Astrocyte (in vitro differentiated cells and primary cell): ENCODE measurements around the gene PLEKHA5. TPM values are rescaled to one million over a fixed set of nuclear protein-coding genes. Genes with fewer than 3 reads are reported as not detected.

Experiments used
- DNase-seq: peaks from one replicate; pipeline ENCODE4 v3.0.0-alpha.2; 2010; ENCODE audit warnings: low read depth
- FAIRE-seq: peaks from 2 replicates; lab custom pipeline; 2011; peaks lifted over from hg19 to GRCh38; lab: Jason Lieb, UNC
- H2AFZ ChIP-seq: 2 replicates; pipeline ENCODE4 v1.6.0; 2012; ENCODE audit warnings: low read depth, low read length, inconsistent platforms
- H3K27ac ChIP-seq: 2 replicates; pipeline ENCODE4 v1.5.1; 2011; ENCODE audit warnings: low read depth, low read length, inconsistent platforms
- H3K27me3 ChIP-seq: 2 replicates; pipeline ENCODE4 v1.6.0; 2011; ENCODE audit warnings: low read length, inconsistent platforms; ENCODE audit not compliant: insufficient read depth
- H3K36me3 ChIP-seq: 2 replicates; pipeline ENCODE4 v1.5.1; 2011; ENCODE audit warnings: low read length, inconsistent platforms; ENCODE audit not compliant: insufficient read depth
- H3K4me1 ChIP-seq: 2 replicates; pipeline ENCODE4 v1.5.1; 2011; ENCODE audit warnings: low read length, inconsistent platforms; ENCODE audit not compliant: insufficient read depth
- H3K4me2 ChIP-seq: 2 replicates; pipeline ENCODE4 v1.6.0; 2012; ENCODE audit warnings: low read length, inconsistent platforms
- H3K4me3 ChIP-seq: 2 replicates; pipeline ENCODE4 v1.5.1; 2011; ENCODE audit warnings: low read depth, mild to moderate bottlenecking, low read length, inconsistent platforms; ENCODE audit not compliant: insufficient read depth
- H3K79me2 ChIP-seq: 2 replicates; pipeline ENCODE4 v1.6.0; 2012; ENCODE audit warnings: mild to moderate bottlenecking, low read length, inconsistent platforms; ENCODE audit not compliant: insufficient read depth
- H3K9ac ChIP-seq: 2 replicates; pipeline ENCODE4 v1.6.0; 2012; ENCODE audit warnings: mild to moderate bottlenecking, low read length, inconsistent platforms
- H3K9me3 ChIP-seq: 2 replicates; pipeline ENCODE4 v1.5.1; 2012; ENCODE audit warnings: low read depth, mild to moderate bottlenecking, low read length, inconsistent platforms; ENCODE audit not compliant: insufficient read depth
- H4K20me1 ChIP-seq: 2 replicates; pipeline ENCODE4 v1.6.0; 2012; ENCODE audit warnings: low read length, inconsistent platforms; ENCODE audit not compliant: insufficient read depth
- H3K27ac Mint-ChIP-seq: one replicate; pipeline ENCODE4 v1.8.0; 2021; ENCODE audit warnings: mild to moderate bottlenecking, mixed read lengths; ENCODE audit not compliant: unreplicated experiment
- H3K27me3 Mint-ChIP-seq: one replicate; pipeline ENCODE4 v1.8.0; 2021; ENCODE audit warnings: low read depth, mixed read lengths; ENCODE audit not compliant: unreplicated experiment
- H3K36me3 Mint-ChIP-seq: one replicate; pipeline ENCODE4 v1.8.0; 2021; ENCODE audit warnings: low read depth, mixed read lengths; ENCODE audit not compliant: unreplicated experiment
- H3K4me1 Mint-ChIP-seq: one replicate; pipeline ENCODE4 v1.8.0; 2021; ENCODE audit warnings: low read depth, mixed read lengths; ENCODE audit not compliant: unreplicated experiment
- H3K4me3 Mint-ChIP-seq: one replicate; pipeline ENCODE4 v1.8.0; 2021; ENCODE audit warnings: mild to moderate bottlenecking, moderate library complexity, mixed read lengths; ENCODE audit not compliant: unreplicated experiment
- H3K9me3 Mint-ChIP-seq: one replicate; pipeline ENCODE4 v1.8.0; 2021; ENCODE audit warnings: mild to moderate bottlenecking, mixed read lengths; ENCODE audit not compliant: unreplicated experiment
- CTCF ChIP-seq: IDR thresholded peaks from 2 replicates; pipeline ENCODE4 v1.5.1; 2011; ENCODE audit warnings: low read depth, mild to moderate bottlenecking, inconsistent platforms, low read length, moderate library complexity; ENCODE audit not compliant: insufficient read depth
- EZH2 ChIP-seq: IDR thresholded peaks from 2 replicates; pipeline ENCODE4 v1.6.1; 2012; ENCODE audit warnings: mild to moderate bottlenecking, low read length, inconsistent platforms; ENCODE audit not compliant: insufficient read depth
- total RNA-seq: library from RNA; stranded (reverse); gene quantifications from 2 replicates; pipeline ENCODE4 v1.2.1, GENCODE V29; 2021

Gene PLEKHA5
- total RNA-seq, 1 donor from 2014 or later: 38.9 TPM

GRCh38 chr12:19139615-19140194 lies 10.2 kb downstream of the PLEKHA5 start:
- H3K27me3 Mint-ChIP-seq: no peaks in the 10 kb centered on the region
- TF ChIP-seq EZH2 (no peak), CTCF (no peak)
- Histone ChIP-seq H3K9ac (no peak overlapping the region), H3K9me3 (no peaks in the 10 kb centered on the region), H3K27me3 (no peaks in the 10 kb centered on the region), H3K4me2 (peak overlapping the region; percentile 6), H3K4me3 (no peak overlapping the region), H3K79me2 (peaks cover 57% of the 10 kb centered on the region), H4K20me1 (peaks cover 35% of the 10 kb centered on the region), H2AFZ (no peak overlapping the region), H3K27ac (no peak overlapping the region), H3K4me1 (peaks cover 7% of the 10 kb centered on the region), H3K36me3 (peaks cover 5% of the 10 kb centered on the region)
- H3K4me3 Mint-ChIP-seq: no peak overlapping the region
- peaks cover 4% of the 10 kb centered on the region for H3K36me3 Mint-ChIP-seq
- FAIRE-seq: no peak
- no peak overlapping the region for H3K27ac Mint-ChIP-seq
- H3K4me1 Mint-ChIP-seq: peaks cover 24% of the 10 kb centered on the region
- DNase-seq: peak; percentile 16
- no peaks in the 10 kb centered on the region for H3K9me3 Mint-ChIP-seq

GRCh38 chr12:19140381-19141236 lies 11.1 kb downstream of the PLEKHA5 start:
- H4K20me1 ChIP-seq: peaks cover 33% of the 10 kb centered on the region
- no peak overlapping the region for H2AFZ ChIP-seq
- H3K27me3 Mint-ChIP-seq: no peaks in the 10 kb centered on the region
- peaks cover 3% of the 10 kb centered on the region for H3K36me3 ChIP-seq
- no peaks in the 10 kb centered on the region for H3K9me3 ChIP-seq
- no peak overlapping the region for H3K27ac ChIP-seq
- H3K27ac Mint-ChIP-seq: no peak overlapping the region
- H3K4me3 ChIP-seq: no peak overlapping the region
- no peak overlapping the region for H3K4me2 ChIP-seq
- H3K4me1 ChIP-seq: peaks cover 7% of the 10 kb centered on the region
- peaks cover 4% of the 10 kb centered on the region for H3K36me3 Mint-ChIP-seq
- no peak overlapping the region for H3K4me3 Mint-ChIP-seq
- TF ChIP-seq EZH2 (no peak), CTCF (no peak)
- H3K79me2 ChIP-seq: peaks cover 54% of the 10 kb centered on the region
- peak; percentile 14 for DNase-seq
- no peaks in the 10 kb centered on the region for H3K27me3 ChIP-seq
- H3K4me1 Mint-ChIP-seq: peaks cover 21% of the 10 kb centered on the region
- no peak for FAIRE-seq
- no peak overlapping the region for H3K9ac ChIP-seq
- no peaks in the 10 kb centered on the region for H3K9me3 Mint-ChIP-seq
